Activated naive CD4-positive, alpha-beta T cell treated with anti-CD3 and anti-CD28 coated beads, Interleukin-2, amount 10 ng/mL, durations not matched to agents 7 days and 5 days (primary cell): ENCODE measurements around the gene ARL6IP5.

Experiments used
- CTCF ChIA-PET: fragments of 350-600 bp; sonication (Branson Sonifier 250); formaldehyde crosslinking; loops from one replicate; lab custom pipeline; 2021; ENCODE audit warnings: antibody characterized with exemption; lab: Charles Lee
- DNase-seq: peaks from one replicate; pipeline ENCODE4 v3.0.0-alpha.2; 2020
- H3K27ac Mint-ChIP-seq: one replicate; pipeline ENCODE4 v1.8.0; 2021; ENCODE audit warnings: mild to moderate bottlenecking, moderate library complexity, mixed read lengths
- H3K27me3 Mint-ChIP-seq: one replicate; pipeline ENCODE4 v1.8.0; 2021; ENCODE audit warnings: mild to moderate bottlenecking, mixed read lengths
- H3K36me3 Mint-ChIP-seq: one replicate; pipeline ENCODE4 v1.8.0; 2021; ENCODE audit warnings: mixed read lengths
- H3K4me1 Mint-ChIP-seq: one replicate; pipeline ENCODE4 v1.8.0; 2021; ENCODE audit warnings: mixed read lengths
- H3K4me3 Mint-ChIP-seq: one replicate; pipeline ENCODE4 v1.8.0; 2021; ENCODE audit warnings: mild to moderate bottlenecking, moderate library complexity, mixed read lengths
- H3K9me3 Mint-ChIP-seq: one replicate; pipeline ENCODE4 v1.8.0; 2021; ENCODE audit warnings: mixed read lengths

Gene ARL6IP5

GRCh38 chr3:69113536-69113935 is 28.8 kb downstream of the ARL6IP5 start:
- Mint-ChIP-seq H3K27ac (no peak overlapping the region), H3K4me3 (no peak overlapping the region), H3K36me3 (peaks cover 2% of the 10 kb centered on the region), H3K9me3 (no peaks in the 10 kb centered on the region), H3K27me3 (peaks cover 6% of the 10 kb centered on the region), H3K4me1 (no peaks in the 10 kb centered on the region)
- CTCF ChIA-PET = interaction anchor here (0.9 to 1.0 kb wide), 2 partner anchors 9 to 193 kb away, joined by 3 to 4 read pairs; partner anchors contain the start of gene LMOD3
- no peak for DNase-seq

- H3K27me3 Mint-ChIP-seq = peaks cover 12% of the 10 kb centered on the region
- CTCF ChIA-PET = no interaction called here
- DNase-seq = no peak
Observed at GRCh38 chr3:69115731-69116130, 31.0 kb downstream of the ARL6IP5 start.

GRCh38 chr3:69116162-69116561 is 31.4 kb downstream of the ARL6IP5 start:
- H3K4me3 Mint-ChIP-seq = no peak overlapping the region
- CTCF ChIA-PET = no interaction called here
- no peaks in the 10 kb centered on the region for H3K4me1 Mint-ChIP-seq
- no peak overlapping the region for H3K27ac Mint-ChIP-seq
- H3K9me3 Mint-ChIP-seq = no peaks in the 10 kb centered on the region
- H3K36me3 Mint-ChIP-seq = no peaks in the 10 kb centered on the region
- H3K27me3 Mint-ChIP-seq = peaks cover 12% of the 10 kb centered on the region
- DNase-seq = no peak

More at GRCh38 chr3:69115731-69116130, 31.0 kb downstream of the ARL6IP5 start:
- Mint-ChIP-seq H3K27ac (no peak overlapping the region), H3K36me3 (no peaks in the 10 kb centered on the region), H3K9me3 (no peaks in the 10 kb centered on the region), H3K4me3 (no peak overlapping the region), H3K4me1 (no peaks in the 10 kb centered on the region)

- Mint-ChIP-seq H3K36me3 (no peaks in the 10 kb centered on the region), H3K27me3 (peaks cover 14% of the 10 kb centered on the region), H3K9me3 (no peaks in the 10 kb centered on the region), H3K4me1 (no peaks in the 10 kb centered on the region), H3K4me3 (no peak overlapping the region), H3K27ac (no peak overlapping the region)
- CTCF ChIA-PET = interaction anchor here (1.1 kb wide), 1 partner anchor 22 kb away, joined by 3 read pairs; no protein-coding TSS in a partner anchor
- DNase-seq = no peak
Observed at GRCh38 chr3:69116897-69117296, 32.2 kb downstream of the ARL6IP5 start.

- no peak for DNase-seq
- Mint-ChIP-seq H3K27ac (no peak overlapping the region), H3K9me3 (no peaks in the 10 kb centered on the region), H3K4me1 (no peaks in the 10 kb centered on the region), H3K4me3 (no peak overlapping the region), H3K27me3 (peaks cover 17% of the 10 kb centered on the region), H3K36me3 (no peaks in the 10 kb centered on the region)
- CTCF ChIA-PET = interaction anchor here (1.2 to 6.7 kb wide), 5 partner anchors 13 to 321 kb away, joined by 3 to 78 read pairs (median 9); no protein-coding TSS in a partner anchor
Observed at GRCh38 chr3:69118555-69118954, 33.8 kb downstream of the ARL6IP5 start.

GRCh38 chr3:69119138-69119537 is 34.4 kb downstream of the ARL6IP5 start:
- CTCF ChIA-PET = interaction anchor here (0.8 to 6.7 kb wide), 8 partner anchors 13 to 320 kb away, joined by 3 to 78 read pairs (median 8); no protein-coding TSS in a partner anchor
- DNase-seq = no peak
- no peak overlapping the region for H3K27ac Mint-ChIP-seq
- peaks cover 17% of the 10 kb centered on the region for H3K27me3 Mint-ChIP-seq
- H3K4me3 Mint-ChIP-seq = no peak overlapping the region
- no peaks in the 10 kb centered on the region for H3K4me1 Mint-ChIP-seq
- H3K9me3 Mint-ChIP-seq = no peaks in the 10 kb centered on the region
- no peaks in the 10 kb centered on the region for H3K36me3 Mint-ChIP-seq

GRCh38 chr3:69119681-69120080 is 34.9 kb downstream of the ARL6IP5 start:
- Mint-ChIP-seq H3K36me3 (no peaks in the 10 kb centered on the region), H3K27me3 (peaks cover 17% of the 10 kb centered on the region), H3K9me3 (no peaks in the 10 kb centered on the region), H3K27ac (no peak overlapping the region), H3K4me1 (no peaks in the 10 kb centered on the region), H3K4me3 (no peak overlapping the region)
- DNase-seq = no peak
- CTCF ChIA-PET = interaction anchor here (0.8 to 6.7 kb wide), 14 partner anchors 12 to 347 kb away, joined by 3 to 78 read pairs (median 6); no protein-coding TSS in a partner anchor

- Mint-ChIP-seq H3K4me1 (no peaks in the 10 kb centered on the region), H3K27me3 (peaks cover 21% of the 10 kb centered on the region), H3K27ac (no peak overlapping the region), H3K9me3 (no peaks in the 10 kb centered on the region), H3K4me3 (no peak overlapping the region), H3K36me3 (no peaks in the 10 kb centered on the region)
- DNase-seq = peak; percentile 88
- CTCF ChIA-PET = interaction anchor here (0.6 to 6.7 kb wide), 30 partner anchors 9 to 551 kb away, joined by 3 to 78 read pairs (median 4); partner anchors contain the start of gene FRMD4B
Observed at GRCh38 chr3:69120879-69121464, 36.2 kb downstream of the ARL6IP5 start.

GRCh38 chr3:69121513-69121912 is 36.8 kb downstream of the ARL6IP5 start:
- no peak overlapping the region for H3K4me3 Mint-ChIP-seq
- H3K36me3 Mint-ChIP-seq = no peaks in the 10 kb centered on the region
- no peaks in the 10 kb centered on the region for H3K4me1 Mint-ChIP-seq
- peaks cover 21% of the 10 kb centered on the region for H3K27me3 Mint-ChIP-seq
- no peaks in the 10 kb centered on the region for H3K9me3 Mint-ChIP-seq
- CTCF ChIA-PET = interaction anchor here (0.6 to 6.7 kb wide), 29 partner anchors 10 to 550 kb away, joined by 3 to 78 read pairs (median 4); partner anchors contain the start of gene FRMD4B
- H3K27ac Mint-ChIP-seq = no peak overlapping the region
- no peak for DNase-seq

GRCh38 chr3:69121950-69122349 is 37.2 kb downstream of the ARL6IP5 start:
- no peak overlapping the region for H3K4me3 Mint-ChIP-seq
- H3K27ac Mint-ChIP-seq = no peak overlapping the region
- H3K36me3 Mint-ChIP-seq = no peaks in the 10 kb centered on the region
- no peaks in the 10 kb centered on the region for H3K4me1 Mint-ChIP-seq
- H3K9me3 Mint-ChIP-seq = no peaks in the 10 kb centered on the region
- no peak for DNase-seq
- CTCF ChIA-PET = interaction anchor here (0.6 to 6.7 kb wide), 19 partner anchors 9 to 305 kb away, joined by 3 to 78 read pairs (median 4); partner anchors contain the start of gene FRMD4B
- H3K27me3 Mint-ChIP-seq = peaks cover 19% of the 10 kb centered on the region

- Mint-ChIP-seq H3K36me3 (no peaks in the 10 kb centered on the region), H3K4me1 (no peaks in the 10 kb centered on the region), H3K9me3 (no peaks in the 10 kb centered on the region), H3K4me3 (no peak within 1 kb of the TSS), H3K27me3 (peaks cover 20% of the 10 kb centered on the region), H3K27ac (no peak within 1 kb of the TSS)
- CTCF ChIA-PET = interaction anchor here (0.9 to 6.7 kb wide), 6 partner anchors 9 to 304 kb away, joined by 3 to 78 read pairs (median 4); no protein-coding TSS in a partner anchor
- DNase-seq = no peak
Observed at GRCh38 chr3:69122403-69122802, 37.7 kb downstream of the ARL6IP5 start, which contains the start of gene LMOD3. Gene LMOD3 (minus strand): TSS chr3:69122595. CDS start chr3:69122386, 209 bp downstream.

GRCh38 chr3:69126216-69126615 is 41.5 kb downstream of the ARL6IP5 start:
- CTCF ChIA-PET = interaction anchor here (0.6 to 1.6 kb wide), 5 partner anchors 34 to 822 kb away, joined by 3 to 7 read pairs (median 3); no protein-coding TSS in a partner anchor
- DNase-seq = no peak
- no peaks in the 10 kb centered on the region for H3K9me3 Mint-ChIP-seq
- peaks cover 14% of the 10 kb centered on the region for H3K27me3 Mint-ChIP-seq
- no peak overlapping the region for H3K27ac Mint-ChIP-seq
- no peaks in the 10 kb centered on the region for H3K4me1 Mint-ChIP-seq
- no peaks in the 10 kb centered on the region for H3K36me3 Mint-ChIP-seq
- no peak overlapping the region for H3K4me3 Mint-ChIP-seq

- H3K27me3 Mint-ChIP-seq = peaks cover 11% of the 10 kb centered on the region
- no peaks in the 10 kb centered on the region for H3K4me1 Mint-ChIP-seq
- DNase-seq = no peak
- H3K9me3 Mint-ChIP-seq = no peaks in the 10 kb centered on the region
- H3K36me3 Mint-ChIP-seq = no peaks in the 10 kb centered on the region
- no peak overlapping the region for H3K4me3 Mint-ChIP-seq
- CTCF ChIA-PET = no interaction called here
- no peak overlapping the region for H3K27ac Mint-ChIP-seq
Observed at GRCh38 chr3:69126999-69127398, 42.3 kb downstream of the ARL6IP5 start.

- Mint-ChIP-seq H3K27ac (no peak overlapping the region), H3K4me3 (no peak overlapping the region), H3K4me1 (no peaks in the 10 kb centered on the region), H3K9me3 (no peaks in the 10 kb centered on the region), H3K27me3 (peaks cover 9% of the 10 kb centered on the region), H3K36me3 (no peaks in the 10 kb centered on the region)
- CTCF ChIA-PET = interaction anchor here (1.3 to 1.5 kb wide), 2 partner anchors 178 to 281 kb away, joined by 4 read pairs; no protein-coding TSS in a partner anchor
- DNase-seq = no peak
Observed at GRCh38 chr3:69128509-69128908, 43.8 kb downstream of the ARL6IP5 start.
